Astrocyte of the cerebellum (primary cell): ENCODE measurements around the gene GJB5.

Experiments used
- DNase-seq: peaks from one replicate; pipeline ENCODE4 v3.0.0-alpha.2; 2011; ENCODE audit warnings: low read depth
- H3K4me3 ChIP-seq: 2 replicates; pipeline ENCODE4 v1.5.1; 2011; ENCODE audit warnings: mild to moderate bottlenecking, low read depth, low read length, moderate library complexity
- in situ Hi-C: cut with HindIII; loops from 2 replicates; pipeline ENCODE4 v1.10.0; 2017; ENCODE audit warnings: low sequenced_read_pairs
- TF ChIP-seq, protein P1 (sequence below): IDR thresholded peaks from 2 replicates; pipeline ENCODE4 v1.5.1; 2012; ENCODE audit warnings: low read length, low read depth, moderate library complexity, mild to moderate bottlenecking; ENCODE audit errors: missing control alignments

The GJB5 gene

DNA sequence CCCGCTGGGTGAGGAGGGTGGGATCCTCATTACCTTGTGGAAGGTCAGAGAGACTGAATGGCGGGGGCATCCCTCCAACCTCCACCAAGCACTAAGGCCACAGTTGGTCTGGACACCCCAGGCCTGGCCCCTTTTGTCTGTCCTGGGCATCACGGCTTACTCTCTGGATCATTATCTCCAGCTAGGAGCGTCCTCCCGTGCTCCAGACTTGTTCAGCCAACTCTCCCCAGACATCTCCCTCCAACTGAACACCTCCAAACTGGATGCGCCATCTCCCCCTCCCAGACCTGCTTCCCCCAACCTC is 7.3 kb upstream of the GJB5 start:
- no peak overlapping the region for H3K4me3 ChIP-seq
- TF ChIP-seq, protein P1, sequence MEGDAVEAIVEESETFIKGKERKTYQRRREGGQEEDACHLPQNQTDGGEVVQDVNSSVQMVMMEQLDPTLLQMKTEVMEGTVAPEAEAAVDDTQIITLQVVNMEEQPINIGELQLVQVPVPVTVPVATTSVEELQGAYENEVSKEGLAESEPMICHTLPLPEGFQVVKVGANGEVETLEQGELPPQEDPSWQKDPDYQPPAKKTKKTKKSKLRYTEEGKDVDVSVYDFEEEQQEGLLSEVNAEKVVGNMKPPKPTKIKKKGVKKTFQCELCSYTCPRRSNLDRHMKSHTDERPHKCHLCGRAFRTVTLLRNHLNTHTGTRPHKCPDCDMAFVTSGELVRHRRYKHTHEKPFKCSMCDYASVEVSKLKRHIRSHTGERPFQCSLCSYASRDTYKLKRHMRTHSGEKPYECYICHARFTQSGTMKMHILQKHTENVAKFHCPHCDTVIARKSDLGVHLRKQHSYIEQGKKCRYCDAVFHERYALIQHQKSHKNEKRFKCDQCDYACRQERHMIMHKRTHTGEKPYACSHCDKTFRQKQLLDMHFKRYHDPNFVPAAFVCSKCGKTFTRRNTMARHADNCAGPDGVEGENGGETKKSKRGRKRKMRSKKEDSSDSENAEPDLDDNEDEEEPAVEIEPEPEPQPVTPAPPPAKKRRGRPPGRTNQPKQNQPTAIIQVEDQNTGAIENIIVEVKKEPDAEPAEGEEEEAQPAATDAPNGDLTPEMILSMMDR: no peak
- in situ Hi-C loops: no loop called here
- no peak for DNase-seq

DNA sequence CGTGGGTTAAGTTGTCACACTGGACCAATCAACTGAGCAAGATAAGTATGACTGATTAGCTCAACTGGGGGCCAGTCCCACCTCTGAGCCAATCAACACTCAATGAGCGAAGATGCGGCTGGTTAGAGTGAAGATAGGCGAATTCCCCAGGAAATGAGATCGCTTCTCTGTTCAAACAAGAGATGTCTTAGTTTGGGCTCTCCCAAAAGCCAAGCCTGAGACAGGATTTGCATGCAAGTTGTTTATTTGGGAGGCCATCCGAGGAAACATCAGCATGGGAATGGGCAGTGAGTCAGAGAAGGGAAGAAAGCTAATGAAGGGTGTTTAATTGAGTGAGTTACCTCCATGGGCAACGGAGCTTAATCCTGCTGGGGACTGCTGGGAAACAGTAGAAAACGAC is 4.9 kb upstream of the GJB5 start:
- no peak overlapping the region for H3K4me3 ChIP-seq
- in situ Hi-C loops: no loop called here
- TF ChIP-seq, protein P1: no peak
- no peak for DNase-seq

DNA sequence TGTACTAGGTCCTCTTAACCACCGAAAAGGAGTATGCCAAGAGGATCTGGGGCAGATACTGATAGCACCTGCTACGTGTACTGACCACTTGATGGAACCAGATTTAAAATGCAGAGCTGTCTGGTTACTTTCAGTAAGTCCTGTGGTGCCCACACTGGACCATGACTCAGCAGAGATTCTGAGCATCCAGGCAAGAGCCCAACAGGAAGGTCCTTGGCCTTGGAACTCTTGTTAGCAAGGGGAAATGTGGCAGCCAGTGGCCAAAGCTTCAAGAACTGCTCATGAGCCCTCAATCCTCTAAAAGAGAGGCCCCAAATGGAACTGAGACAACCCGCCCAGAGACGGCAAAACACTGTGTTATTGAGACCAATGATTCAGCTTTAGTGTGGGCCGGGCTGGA is 4.2 kb upstream of the GJB5 start:
- in situ Hi-C loops: no loop called here
- no peak for DNase-seq
- TF ChIP-seq, protein P1: no peak
- H3K4me3 ChIP-seq: no peak overlapping the region

DNA sequence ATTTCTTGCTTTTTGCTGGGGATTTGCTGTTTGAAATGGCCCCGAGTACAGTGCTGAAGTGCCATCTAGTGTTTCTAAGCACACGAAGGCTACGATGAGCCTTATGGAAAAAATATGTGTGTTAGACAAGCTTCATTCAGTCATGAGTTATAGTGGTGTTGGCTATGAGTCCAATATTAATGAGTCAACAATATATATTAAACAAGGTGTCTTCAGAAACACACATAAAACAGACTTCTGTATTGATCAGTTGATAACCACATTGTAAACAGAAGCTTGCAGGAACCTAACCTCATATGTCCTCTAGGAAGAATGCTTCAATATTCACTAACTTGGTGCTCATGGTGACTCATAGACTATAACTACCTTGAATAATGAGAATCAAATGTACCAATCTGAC is 1.7 kb upstream of the GJB5 start:
- TF ChIP-seq, protein P1: no peak
- DNase-seq: no peak
- in situ Hi-C loops: no loop called here
- H3K4me3 ChIP-seq: no peak overlapping the region

DNA sequence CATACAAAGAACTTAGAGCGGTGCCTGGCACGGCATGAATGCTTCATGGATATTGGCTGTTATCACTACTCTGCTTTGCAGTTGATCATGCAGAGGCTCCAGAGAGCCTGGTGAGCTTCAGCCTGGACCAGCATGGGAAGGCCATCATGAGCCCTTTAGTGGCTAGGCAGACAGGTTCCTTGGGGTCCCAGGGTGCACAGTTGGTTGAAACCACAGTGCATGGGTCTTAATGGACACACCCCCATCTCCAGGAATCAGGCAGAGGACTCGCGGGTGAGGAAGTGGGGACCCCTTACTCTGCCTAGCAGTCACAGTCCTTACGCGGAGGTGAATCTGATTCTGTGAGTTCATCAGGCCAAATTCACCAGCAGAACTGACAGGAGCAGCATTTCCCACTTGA is 1.1 kb downstream of the GJB5 start:
- no peak for DNase-seq
- TF ChIP-seq, protein P1: no peak
- in situ Hi-C loops: no loop called here
- H3K4me3 ChIP-seq: no peak overlapping the region

DNA sequence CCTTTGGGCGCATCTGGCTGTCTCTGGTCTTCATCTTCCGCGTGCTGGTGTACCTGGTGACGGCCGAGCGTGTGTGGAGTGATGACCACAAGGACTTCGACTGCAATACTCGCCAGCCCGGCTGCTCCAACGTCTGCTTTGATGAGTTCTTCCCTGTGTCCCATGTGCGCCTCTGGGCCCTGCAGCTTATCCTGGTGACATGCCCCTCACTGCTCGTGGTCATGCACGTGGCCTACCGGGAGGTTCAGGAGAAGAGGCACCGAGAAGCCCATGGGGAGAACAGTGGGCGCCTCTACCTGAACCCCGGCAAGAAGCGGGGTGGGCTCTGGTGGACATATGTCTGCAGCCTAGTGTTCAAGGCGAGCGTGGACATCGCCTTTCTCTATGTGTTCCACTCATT is 2.5 kb downstream of the GJB5 start:
- in situ Hi-C loops: no loop called here
- TF ChIP-seq, protein P1: no peak
- DNase-seq: no peak
- no peak overlapping the region for H3K4me3 ChIP-seq

DNA sequence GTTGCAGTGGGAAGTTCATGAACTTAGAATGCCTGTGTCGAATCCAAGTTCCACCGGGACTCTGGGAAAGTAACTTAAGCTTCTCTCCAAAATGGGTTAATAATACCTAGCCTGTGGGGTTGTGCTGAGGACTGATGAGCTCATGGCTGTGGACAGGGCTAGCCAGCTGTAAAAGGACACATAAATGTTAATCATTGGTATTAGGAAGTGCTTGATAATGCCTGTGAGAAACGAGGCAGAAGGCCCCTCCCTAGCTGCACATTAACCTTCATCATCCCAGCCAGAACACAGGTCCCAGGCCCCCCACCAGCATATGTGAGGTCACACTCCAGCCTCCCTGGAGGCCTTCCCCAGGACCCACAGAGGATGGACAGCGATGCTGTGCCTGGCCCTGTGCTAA is 3.9 kb downstream of the GJB5 start:
- DNase-seq: no peak
- TF ChIP-seq, protein P1: no peak
- in situ Hi-C loops: no loop called here
- no peak overlapping the region for H3K4me3 ChIP-seq
